ENCODE results near the gene MAP3K15. TPM values are rescaled to one million over a fixed set of nuclear protein-coding genes. Genes with fewer than 3 reads are reported as not detected.

The MAP3K15 gene
- total RNA-seq, 1 experiment from 2014 or later = 3.4 TPM

DNA sequence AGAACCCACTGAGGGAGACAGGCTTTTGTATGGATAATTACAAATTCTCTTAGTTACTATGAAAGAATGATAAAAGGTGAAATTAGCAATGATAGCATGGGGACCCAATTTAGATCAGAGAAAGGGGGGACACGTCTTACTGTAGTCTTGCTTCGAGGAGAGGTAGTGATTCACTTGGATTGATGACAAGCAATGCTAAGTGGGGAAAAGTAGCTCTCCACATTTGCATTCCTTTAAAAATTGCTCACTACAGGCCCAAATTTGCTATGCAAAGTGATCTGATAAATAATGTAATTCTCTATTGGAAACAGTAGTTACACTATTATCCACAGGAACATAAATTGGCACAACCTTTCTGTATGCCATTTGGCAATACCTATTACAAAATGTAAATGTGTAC, 42.5 kb upstream of the MAP3K15 start:
- no peaks in the 10 kb centered on the region for H3K36me3 ChIP-seq (ENCODE audit: low read depth, low read length)
- H3K9me2 ChIP-seq (replicated peaks; ENCODE audit: low read length) = no peaks in the 10 kb centered on the region
- no peaks in the 10 kb centered on the region for H3K4me1 ChIP-seq (ENCODE audit: insufficient read depth, low read length)
- H2AFZ ChIP-seq (ENCODE audit: low read length) = no peak overlapping the region
- no peaks in the 10 kb centered on the region for H3K9me3 ChIP-seq (ENCODE audit: low read length)
- no peak overlapping the region for H3K27ac ChIP-seq (ENCODE audit: low read length)
- CTCF ChIA-PET = no interaction called here
- H4K20me1 ChIP-seq (ENCODE audit: low read length) = no peaks in the 10 kb centered on the region
- no peak overlapping the region for H3K9ac ChIP-seq (ENCODE audit: low read length)
- TF ChIP-seq EZH2 (IDR thresholded peaks at IDR 0.05; ENCODE audit: low read length, unreplicated experiment) = no peak
- TF ChIP-seq EZH2phosphoT487 (IDR thresholded peaks at IDR 0.05; ENCODE audit: borderline replicate concordance, low read length) = no peak
- TF ChIP-seq, protein P1, sequence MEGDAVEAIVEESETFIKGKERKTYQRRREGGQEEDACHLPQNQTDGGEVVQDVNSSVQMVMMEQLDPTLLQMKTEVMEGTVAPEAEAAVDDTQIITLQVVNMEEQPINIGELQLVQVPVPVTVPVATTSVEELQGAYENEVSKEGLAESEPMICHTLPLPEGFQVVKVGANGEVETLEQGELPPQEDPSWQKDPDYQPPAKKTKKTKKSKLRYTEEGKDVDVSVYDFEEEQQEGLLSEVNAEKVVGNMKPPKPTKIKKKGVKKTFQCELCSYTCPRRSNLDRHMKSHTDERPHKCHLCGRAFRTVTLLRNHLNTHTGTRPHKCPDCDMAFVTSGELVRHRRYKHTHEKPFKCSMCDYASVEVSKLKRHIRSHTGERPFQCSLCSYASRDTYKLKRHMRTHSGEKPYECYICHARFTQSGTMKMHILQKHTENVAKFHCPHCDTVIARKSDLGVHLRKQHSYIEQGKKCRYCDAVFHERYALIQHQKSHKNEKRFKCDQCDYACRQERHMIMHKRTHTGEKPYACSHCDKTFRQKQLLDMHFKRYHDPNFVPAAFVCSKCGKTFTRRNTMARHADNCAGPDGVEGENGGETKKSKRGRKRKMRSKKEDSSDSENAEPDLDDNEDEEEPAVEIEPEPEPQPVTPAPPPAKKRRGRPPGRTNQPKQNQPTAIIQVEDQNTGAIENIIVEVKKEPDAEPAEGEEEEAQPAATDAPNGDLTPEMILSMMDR (conservative IDR thresholded peaks at IDR 0.05; ENCODE audit: low read depth, low read length) = no peak
- no TSS peak for BruUV-seq (replicated peaks)
- ATAC-seq (no peak), DNase-seq (no peak)
- POLR2A ChIA-PET (ENCODE audit: unreplicated experiment) = interaction anchor here (0.6 kb wide), 1 partner anchor 190 kb away, joined by 20 read pairs; no protein-coding TSS in a partner anchor
- no peaks in the 10 kb centered on the region for H3K27me3 ChIP-seq (ENCODE audit: low read length)
- no peaks in the 10 kb centered on the region for H3F3A ChIP-seq (ENCODE audit: low read length, unreplicated experiment)
- intact Hi-C loops (cut with micrococcal nuclease) = no loop called here
- H3K79me2 ChIP-seq (ENCODE audit: low read length) = no peaks in the 10 kb centered on the region
- no peak overlapping the region for H3K4me2 ChIP-seq (ENCODE audit: low read length)
- no peak overlapping the region for H3K4me3 ChIP-seq (ENCODE audit: low read length)

DNA sequence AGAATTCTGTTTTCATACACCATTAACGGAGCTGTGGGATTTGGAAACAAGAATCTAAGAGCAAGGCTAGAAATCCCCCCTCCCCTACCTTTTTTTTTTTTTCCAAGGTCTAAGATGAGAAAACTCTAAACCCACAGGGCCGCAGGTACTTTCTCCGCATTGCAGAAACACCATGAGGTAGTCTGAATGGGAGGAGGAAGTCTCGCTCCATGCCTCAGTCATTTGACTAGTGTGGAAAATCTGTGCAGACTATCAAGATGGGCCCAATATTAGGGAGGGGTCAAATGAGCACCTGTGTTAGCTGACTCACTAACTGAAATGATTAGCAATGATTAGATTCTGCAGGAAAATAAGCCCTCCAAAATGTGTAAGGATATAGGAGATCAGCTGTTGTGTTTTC, 40.9 kb upstream of the MAP3K15 start:
- H3K4me2 ChIP-seq (ENCODE audit: low read length) = no peak overlapping the region
- ATAC-seq (no peak), DNase-seq (no peak)
- H3K9me2 ChIP-seq (replicated peaks; ENCODE audit: low read length) = no peaks in the 10 kb centered on the region
- H3K4me1 ChIP-seq (ENCODE audit: insufficient read depth, low read length) = no peaks in the 10 kb centered on the region
- H3K27me3 ChIP-seq (ENCODE audit: low read length) = no peaks in the 10 kb centered on the region
- ChIA-PET CTCF (no interaction called here), POLR2A (ENCODE audit: unreplicated experiment) (no interaction called here)
- H2AFZ ChIP-seq (ENCODE audit: low read length) = no peak overlapping the region
- intact Hi-C loops (cut with micrococcal nuclease) = no loop called here
- TF ChIP-seq EZH2phosphoT487 (IDR thresholded peaks at IDR 0.05; ENCODE audit: borderline replicate concordance, low read length) (no peak), EZH2 (IDR thresholded peaks at IDR 0.05; ENCODE audit: low read length, unreplicated experiment) (no peak)
- TF ChIP-seq, protein P1 (conservative IDR thresholded peaks at IDR 0.05; ENCODE audit: low read depth, low read length) = no peak
- no peaks in the 10 kb centered on the region for H4K20me1 ChIP-seq (ENCODE audit: low read length)
- H3F3A ChIP-seq (ENCODE audit: low read length, unreplicated experiment) = no peaks in the 10 kb centered on the region
- BruUV-seq (replicated peaks) = no TSS peak
- no peaks in the 10 kb centered on the region for H3K9me3 ChIP-seq (ENCODE audit: low read length)
- H3K4me3 ChIP-seq (ENCODE audit: low read length) = no peak overlapping the region
- no peak overlapping the region for H3K9ac ChIP-seq (ENCODE audit: low read length)
- H3K79me2 ChIP-seq (ENCODE audit: low read length) = no peaks in the 10 kb centered on the region
- H3K36me3 ChIP-seq (ENCODE audit: low read depth, low read length) = no peaks in the 10 kb centered on the region
- H3K27ac ChIP-seq (ENCODE audit: low read length) = no peak overlapping the region

DNA sequence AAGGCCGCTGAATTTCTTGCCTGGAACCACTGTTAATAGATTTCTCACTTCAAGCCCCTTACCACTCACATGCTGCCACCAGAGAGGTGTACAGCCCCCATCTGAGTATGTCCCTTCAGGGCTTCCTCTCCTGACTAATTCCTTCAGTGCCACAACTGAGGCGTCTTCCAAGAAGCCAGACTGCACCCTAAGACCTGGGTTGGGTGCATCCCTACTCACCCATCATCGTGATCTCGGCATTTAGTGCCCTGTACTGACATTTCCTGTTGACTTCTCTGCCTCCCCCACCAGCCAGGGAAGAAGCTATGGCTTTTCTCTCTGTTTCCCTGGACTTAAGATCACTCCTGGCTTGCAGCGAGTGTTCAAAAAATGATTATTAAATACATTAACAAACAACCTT, 40.4 kb upstream of the MAP3K15 start:
- DNase-seq (no peak), ATAC-seq (no peak)
- Histone ChIP-seq H3K27me3 (ENCODE audit: low read length) (no peaks in the 10 kb centered on the region), H3K79me2 (ENCODE audit: low read length) (no peaks in the 10 kb centered on the region), H3K9me2 (replicated peaks; ENCODE audit: low read length) (no peaks in the 10 kb centered on the region), H4K20me1 (ENCODE audit: low read length) (no peaks in the 10 kb centered on the region), H3K4me3 (ENCODE audit: low read length) (no peak overlapping the region), H3K9ac (ENCODE audit: low read length) (no peak overlapping the region), H3K36me3 (ENCODE audit: low read depth, low read length) (no peaks in the 10 kb centered on the region), H3K4me1 (ENCODE audit: insufficient read depth, low read length) (no peaks in the 10 kb centered on the region), H2AFZ (ENCODE audit: low read length) (no peak overlapping the region), H3K9me3 (ENCODE audit: low read length) (no peaks in the 10 kb centered on the region), H3F3A (ENCODE audit: low read length, unreplicated experiment) (no peaks in the 10 kb centered on the region), H3K27ac (ENCODE audit: low read length) (no peak overlapping the region), H3K4me2 (ENCODE audit: low read length) (no peak overlapping the region)
- ChIA-PET CTCF (no interaction called here), POLR2A (ENCODE audit: unreplicated experiment) (no interaction called here)
- TF ChIP-seq, protein P1 (conservative IDR thresholded peaks at IDR 0.05; ENCODE audit: low read depth, low read length) = no peak
- TF ChIP-seq EZH2 (IDR thresholded peaks at IDR 0.05; ENCODE audit: low read length, unreplicated experiment) = no peak
- no peak for TF ChIP-seq EZH2phosphoT487 (IDR thresholded peaks at IDR 0.05; ENCODE audit: borderline replicate concordance, low read length)
- intact Hi-C loops (cut with micrococcal nuclease) = no loop called here
- BruUV-seq (replicated peaks) = no TSS peak
